A549 (cell line): ENCODE data around the gene TGFBI. TPM values are rescaled to one million over a fixed set of nuclear protein-coding genes. Genes with fewer than 3 reads are reported as not detected.
A peak's percentile ranks its signal among the peaks of the same experiment; 100 is the strongest.

Source experiments
- ATAC-seq, 2 experiments: fragments of 200-7000 bp in 1 of 2; fragments of >200 bp in 1 of 2; cut with Nextera tagmentation in 1 of 2; cut with Tn5 transposase in 1 of 2; 3 replicates each; pipeline versions ENCODE4 v1.8.0 to v1.9.1; 2018 to 2020; ENCODE audit warnings: mild to moderate bottlenecking in 1 of 2, moderate library complexity in 1 of 2
- CTCF ChIA-PET: fragments of 300-600 bp; sonication (Branson Sonifier 250); formaldehyde crosslinking; extraction: SDS; loops from one replicate; lab custom pipeline; 2021; ENCODE audit warnings: antibody characterized with exemption, inconsistent platforms; lab: Yijun Ruan, JAX
- POLR2A ChIA-PET: fragments of 350-600 bp; formaldehyde crosslinking; extraction: SDS; loops from one replicate; lab custom pipeline; 2021; ENCODE audit warnings: antibody characterized with exemption, inconsistent platforms; lab: Yijun Ruan, JAX
- DNase-seq, 2 experiments: peaks; one replicate each; pipeline versions ENCODE4 v3.0.0 to v3.0.0-alpha.2; 2011 to 2016; ENCODE audit warnings: low read depth in 1 of 2, low spot score in 1 of 2
- FAIRE-seq: peaks from 2 replicates; lab custom pipeline; 2011; peaks lifted over from hg19 to GRCh38; lab: Jason Lieb, UNC
- H3K27ac ChIP-seq, 2 experiments: fragments of >200 bp; sonication (Bioruptor Twin); formaldehyde crosslinking; 3 replicates each; pipeline ENCODE4 v1.5.1; 2016 to 2017
- H3K4me1 ChIP-seq: fragments of >200 bp; sonication (Bioruptor Twin); formaldehyde crosslinking; 3 replicates; pipeline ENCODE4 v1.6.1; 2016
- H3K4me2 ChIP-seq: fragments of >200 bp; sonication (Bioruptor Twin); formaldehyde crosslinking; 3 replicates; pipeline ENCODE4 v1.6.1; 2016
- H3K4me3 ChIP-seq: fragments of >200 bp; sonication (Bioruptor Twin); formaldehyde crosslinking; 3 replicates; pipeline ENCODE4 v1.5.1; 2016
- H3K9me3 ChIP-seq: fragments of >200 bp; sonication (Bioruptor Twin); formaldehyde crosslinking; 3 replicates; pipeline ENCODE4 v1.6.1; 2016
- CEBPB ChIP-seq, 2 experiments: fragments of >200 bp in 1 of 2; sonication (Bioruptor Twin) in 1 of 2; formaldehyde crosslinking in 1 of 2; IDR thresholded peaks; 2 replicates each; pipeline ENCODE4 v1.6.1; 2012 to 2016
- ELK1 ChIP-seq: fragments of 150-350 bp; IDR thresholded peaks from 2 replicates; pipeline ENCODE4 v1.6.1; 2014; ENCODE audit warnings: low read depth, mild to moderate bottlenecking, low read length
- EP300 ChIP-seq, 2 experiments: fragments of >200 bp; sonication (Bioruptor Twin); formaldehyde crosslinking; IDR thresholded peaks; 2 replicates in 1 of 2; 3 replicates in 1 of 2; pipeline ENCODE4 v1.6.1; 2016 to 2017
- ESRRA ChIP-seq: fragments of 150-350 bp; IDR thresholded peaks from 2 replicates; pipeline ENCODE4 v1.6.1; 2014; ENCODE audit warnings: mild to moderate bottlenecking, low read length, borderline replicate concordance
- FOSB ChIP-seq: fragments of 250-450 bp; sonication (Bioruptor Pico); IDR thresholded peaks from 2 replicates; pipeline ENCODE4 v1.5.0; 2020; ENCODE audit warnings: mild to moderate bottlenecking, moderate library complexity
- FOSL2 ChIP-seq, 2 experiments: fragments of 450-650 bp in 1 of 2; fragments of >200 bp in 1 of 2; sonication (Bioruptor Twin) in 1 of 2; formaldehyde crosslinking; IDR thresholded peaks; 2 replicates each; pipeline versions ENCODE4 v1.5.0 to v1.6.1; 2016 to 2020; ENCODE audit warnings: mild to moderate bottlenecking in 1 of 2, moderate library complexity in 1 of 2
- GATA3 ChIP-seq: IDR thresholded peaks from 2 replicates; pipeline ENCODE4 v1.6.1; 2012; ENCODE audit warnings: borderline replicate concordance
- HOXB13 ChIP-seq: fragments of 250-450 bp; sonication (Bioruptor Pico); IDR thresholded peaks from 2 replicates; pipeline ENCODE4 v1.5.0; 2020; ENCODE audit warnings: low read depth, mild to moderate bottlenecking, moderate library complexity
- HOXB5 ChIP-seq: fragments of 250-450 bp; sonication (Bioruptor Pico); IDR thresholded peaks from 2 replicates; pipeline ENCODE4 v1.5.0; 2020; ENCODE audit warnings: mild to moderate bottlenecking, moderate library complexity
- JUN ChIP-seq, 2 experiments: fragments of >200 bp; sonication (Bioruptor Twin); formaldehyde crosslinking; IDR thresholded peaks; 2 replicates in 1 of 2; 3 replicates in 1 of 2; pipeline ENCODE4 v1.6.1; 2016 to 2017
- JUNB ChIP-seq: fragments of >200 bp; sonication (Bioruptor Twin); formaldehyde crosslinking; IDR thresholded peaks from 2 replicates; pipeline ENCODE4 v1.6.1; 2016
- MAFK ChIP-seq: fragments of 450-650 bp; IDR thresholded peaks from 2 replicates; pipeline ENCODE4 v1.6.1; 2014; ENCODE audit not compliant: partially characterized antibody
- MYC ChIP-seq: IDR thresholded peaks from 2 replicates; pipeline ENCODE4 v1.6.1; 2012; ENCODE audit warnings: mild to moderate bottlenecking, inconsistent platforms, low read length, improper control_type of control experiment, borderline replicate concordance
- NFE2L2 ChIP-seq: fragments of 150-350 bp; conservative IDR thresholded peaks from 2 replicates; pipeline ENCODE4 v1.6.1; 2014; ENCODE audit warnings: low read length
- NPAS2 ChIP-seq: fragments of 250-450 bp; sonication (Bioruptor Pico); IDR thresholded peaks from 2 replicates; pipeline ENCODE4 v1.8.0; 2022; ENCODE audit warnings: mild to moderate bottlenecking, moderate library complexity, borderline replicate concordance
- PHF8 ChIP-seq: fragments of 200-600 bp; sonication (generic); IDR thresholded peaks from 2 replicates; pipeline ENCODE4 v1.6.1; 2016; ENCODE audit warnings: low read depth, mild to moderate bottlenecking, antibody characterized with exemption, moderate library complexity, borderline replicate concordance
- POLR2A ChIP-seq: IDR thresholded peaks from 2 replicates; pipeline ENCODE4 v1.6.1; 2012; ENCODE audit warnings: mild to moderate bottlenecking, low read length
- POLR2AphosphoS2 ChIP-seq: conservative IDR thresholded peaks from 2 replicates; pipeline ENCODE4 v1.6.1; 2012; ENCODE audit warnings: low read length, improper control_type of control experiment, inconsistent platforms
- RAD21 ChIP-seq, 2 experiments: fragments of >200 bp in 1 of 2; sonication (Bioruptor Twin) in 1 of 2; formaldehyde crosslinking in 1 of 2; IDR thresholded peaks in 1 of 2; conservative IDR thresholded peaks in 1 of 2; 2 replicates in 1 of 2; 3 replicates in 1 of 2; pipeline ENCODE4 v1.6.1; 2012 to 2018; ENCODE audit warnings: inconsistent platforms in 1 of 2
- RARB ChIP-seq: fragments of 250-450 bp; sonication (Bioruptor Pico); IDR thresholded peaks from 2 replicates; pipeline ENCODE4 v1.8.0; 2021; ENCODE audit warnings: mild to moderate bottlenecking, moderate library complexity
- RCOR1 ChIP-seq: fragments of 150-350 bp; IDR thresholded peaks from 2 replicates; pipeline ENCODE4 v1.6.1; 2014; ENCODE audit warnings: antibody characterized with exemption, low read length, low read depth
- REST ChIP-seq: fragments of 200-600 bp; sonication (generic); IDR thresholded peaks from 2 replicates; pipeline ENCODE4 v1.6.1; 2016; ENCODE audit warnings: antibody characterized with exemption, mild to moderate bottlenecking, moderate library complexity
- SMC3 ChIP-seq: fragments of >200 bp; sonication (Bioruptor Twin); formaldehyde crosslinking; IDR thresholded peaks from 3 replicates; pipeline ENCODE4 v1.6.1; 2018; ENCODE audit warnings: inconsistent platforms
- SREBF2 ChIP-seq: fragments of 450-650 bp; IDR thresholded peaks from 2 replicates; pipeline ENCODE4 v1.6.1; 2014; ENCODE audit warnings: mild to moderate bottlenecking, moderate library complexity
- TFCP2L1 ChIP-seq: fragments of 250-450 bp; sonication (Bioruptor Pico); IDR thresholded peaks from 2 replicates; pipeline ENCODE4 v1.5.0; 2021; ENCODE audit warnings: mild to moderate bottlenecking
- USF2 ChIP-seq: fragments of 450-650 bp; IDR thresholded peaks from 2 replicates; pipeline ENCODE4 v1.6.1; 2014; ENCODE audit warnings: antibody characterized with exemption
- WGBS: methylation state at CpG from one replicate; pipeline ENCODE4 v1.1.6; 2017; ENCODE audit errors: missing lambda C conversion rate; 5-methylcytosine and 5-hydroxymethylcytosine counted together
- polyA plus RNA-seq, 4 experiments: library from polyadenylated mRNA; depleted of rRNA in 3 of 4; stranded (reverse); fragments of >200 nt; fragmentation: RNase III in 1 of 4; extraction: RNeasy Plus Mini Kit Qiagen cat#74134 plus additional on column Dnase treatment in 1 of 4; gene quantifications; 2 replicates in 3 of 4; 3 replicates in 1 of 4; pipeline ENCODE4 v1.2.3, GENCODE V29; 2011 to 2017

TGFBI gene
- polyA plus RNA-seq, 2 of the 4 experiments (the other 2 are of a cell fraction): 1,135 to 1,859 TPM

- no peak overlapping the region for H3K4me3 ChIP-seq
- peak overlapping the region; percentile 23 to 85; a peak in 4 of 6 replicates for H3K27ac ChIP-seq
- TF ChIP-seq HOXB5 (CRISPR knock-in tag) (no peak), POLR2A (no peak), MAFK (no peak), POLR2AphosphoS2 (no peak), RAD21 (conservative IDR thresholded peaks at IDR 0.05 in 1 of 2, IDR thresholded peaks at IDR 0.05 in 1 of 2) (no peak), ESRRA (no peak), TFCP2L1 (no peak), REST (no peak), FOSL2 (IDR thresholded peaks at IDR 0.05) (no peak), FOSL2 (CRISPR knock-in tag; IDR thresholded peaks at IDR 0.05) (no peak), MYC (no peak), RARB (CRISPR knock-in tag) (no peak), USF2 (no peak), NFE2L2 (no peak)
- FAIRE-seq (no peak), DNase-seq (no peak), ATAC-seq (no peak)
- H3K4me2 ChIP-seq: no peak overlapping the region
- H3K4me1 ChIP-seq: peaks cover 30% of the 10 kb centered on the region
- 96% methylated on average over 21 of the region's 21 CpGs for WGBS
- POLR2A ChIA-PET: no interaction called here
- CTCF ChIA-PET: interaction anchor here (0.8 to 5.2 kb wide), 6 partner anchors 10 to 68 kb away, joined by 3 to 44 read pairs (median 10); no protein-coding TSS in a partner anchor
- peaks cover 4% of the 10 kb centered on the region; the same call in 1 of the 3 replicates for H3K9me3 ChIP-seq
Measured at GRCh38 chr5:135990528-135991255, 38.1 kb upstream of the TGFBI start.

GRCh38 chr5:135991429-135991828 lies 37.4 kb upstream of the TGFBI start:
- H3K4me1 ChIP-seq: peaks cover 32% of the 10 kb centered on the region
- peaks cover 4% of the 10 kb centered on the region; the same call in 1 of the 3 replicates for H3K9me3 ChIP-seq
- peak overlapping the region; percentile 23 to 85; a peak in 4 of 6 replicates for H3K27ac ChIP-seq
- POLR2A ChIA-PET: interaction anchor here (1.7 kb wide), 1 partner anchor 37 kb away, joined by 5 read pairs; the partner anchor contains the start of gene TGFBI
- FAIRE-seq (no peak), DNase-seq (no peak), ATAC-seq (no peak)
- H3K4me2 ChIP-seq: no peak overlapping the region
- TF ChIP-seq NPAS2: no peak
- TF ChIP-seq MAFK: peak; percentile 91
- no peak for TF ChIP-seq POLR2AphosphoS2
- TF ChIP-seq, all 56 proteins: peak for 1
- CTCF ChIA-PET: interaction anchor here (0.8 to 3.7 kb wide), 3 partner anchors 11 to 14 kb away, joined by 3 to 25 read pairs (median 4); no protein-coding TSS in a partner anchor
- WGBS: 91% methylated on average over 6 of the region's 6 CpGs
- H3K4me3 ChIP-seq: no peak overlapping the region

- peak overlapping the region; percentile 18; the same call in 2 of the 3 replicates for H3K4me3 ChIP-seq
- ChIA-PET CTCF (interaction anchor here (0.7 to 3.7 kb wide), 11 partner anchors 11 to 181 kb away, joined by 3 to 29 read pairs (median 4); no protein-coding TSS in a partner anchor), POLR2A (interaction anchor here (0.7 to 2.6 kb wide), 10 partner anchors 9 to 64 kb away, joined by 3 to 31 read pairs (median 6); partner anchors contain the start of gene TGFBI)
- H3K4me2 ChIP-seq: peak overlapping the region; percentile 73
- H3K4me1 ChIP-seq: peaks cover 42% of the 10 kb centered on the region
- H3K27ac ChIP-seq: peak overlapping the region; percentile 85 to 92
- DNase-seq: peak in 1 of 2 experiments; percentile 75
- ATAC-seq: peak; percentile 60 to 76
- peaks cover 4% of the 10 kb centered on the region; the same call in 1 of the 3 replicates for H3K9me3 ChIP-seq
- WGBS: 29% methylated on average over 6 of the region's 6 CpGs
- peak; percentile 91 for FAIRE-seq
- TF ChIP-seq JUNB (peak; percentile 73), PHF8 (no peak), RAD21 (conservative IDR thresholded peaks at IDR 0.05 in 1 of 2, IDR thresholded peaks at IDR 0.05 in 1 of 2) (peak in 1 of 2 experiments; percentile 10; a peak in 1 of 5 replicates), JUN (IDR thresholded peaks at IDR 0.05) (peak in 1 of 2 experiments; percentile 22; a peak in 2 of 5 replicates), EP300 (IDR thresholded peaks at IDR 0.05) (peak; percentile 43 to 72; a peak in 1 of 5 replicates), HOXB13 (CRISPR knock-in tag) (no peak), CEBPB (IDR thresholded peaks at IDR 0.05) (no peak), NFE2L2 (no peak), POLR2AphosphoS2 (no peak), FOSB (CRISPR knock-in tag) (no peak), SREBF2 (no peak), GATA3 (peak; percentile 64; the same call in 1 of the 2 replicates), RCOR1 (no peak), MYC (no peak), SMC3 (no peak), ELK1 (no peak), FOSL2 (IDR thresholded peaks at IDR 0.05) (peak; percentile 47; the same call in 1 of the 2 replicates), FOSL2 (CRISPR knock-in tag; IDR thresholded peaks at IDR 0.05) (peak; percentile 58), RARB (CRISPR knock-in tag) (no peak)
- TF ChIP-seq, all 56 proteins: peak for 6
Measured at GRCh38 chr5:135993335-135993879, 35.4 kb upstream of the TGFBI start.
